A549 (cell line): ENCODE results near the gene RPLP1. TPM values are rescaled to one million over a fixed set of nuclear protein-coding genes. Genes with fewer than 3 reads are reported as not detected.

Experiments
- ATAC-seq, 2 experiments: fragments of 200-7000 bp in 1 of 2; fragments of >200 bp in 1 of 2; cut with Nextera tagmentation in 1 of 2; cut with Tn5 transposase in 1 of 2; 3 replicates each; pipeline versions ENCODE4 v1.8.0 to v1.9.1; 2018 to 2020; ENCODE audit warnings: mild to moderate bottlenecking in 1 of 2, moderate library complexity in 1 of 2
- CTCF ChIA-PET: fragments of 300-600 bp; sonication (Branson Sonifier 250); formaldehyde crosslinking; extraction: SDS; loops from one replicate; lab custom pipeline; 2021; ENCODE audit warnings: antibody characterized with exemption, inconsistent platforms; lab: Yijun Ruan, JAX
- POLR2A ChIA-PET: fragments of 350-600 bp; formaldehyde crosslinking; extraction: SDS; loops from one replicate; lab custom pipeline; 2021; ENCODE audit warnings: antibody characterized with exemption, inconsistent platforms; lab: Yijun Ruan, JAX
- DNase-seq, 2 experiments: peaks; one replicate each; pipeline versions ENCODE4 v3.0.0 to v3.0.0-alpha.2; 2011 to 2016; ENCODE audit warnings: low read depth in 1 of 2, low spot score in 1 of 2
- FAIRE-seq: peaks from 2 replicates; lab custom pipeline; 2011; peaks lifted over from hg19 to GRCh38; lab: Jason Lieb, UNC
- H3K27ac ChIP-seq, 2 experiments: fragments of >200 bp; sonication (Bioruptor Twin); formaldehyde crosslinking; 3 replicates each; pipeline ENCODE4 v1.5.1; 2016 to 2017
- H3K4me1 ChIP-seq: fragments of >200 bp; sonication (Bioruptor Twin); formaldehyde crosslinking; 3 replicates; pipeline ENCODE4 v1.6.1; 2016
- H3K4me2 ChIP-seq: fragments of >200 bp; sonication (Bioruptor Twin); formaldehyde crosslinking; 3 replicates; pipeline ENCODE4 v1.6.1; 2016
- H3K4me3 ChIP-seq: fragments of >200 bp; sonication (Bioruptor Twin); formaldehyde crosslinking; 3 replicates; pipeline ENCODE4 v1.5.1; 2016
- H3K9me3 ChIP-seq: fragments of >200 bp; sonication (Bioruptor Twin); formaldehyde crosslinking; 3 replicates; pipeline ENCODE4 v1.6.1; 2016
- CBX8 ChIP-seq: fragments of 200-600 bp; sonication (generic); IDR thresholded peaks from 2 replicates; pipeline ENCODE4 v1.6.1; 2016
- FOSL2 ChIP-seq, 2 experiments: fragments of 450-650 bp in 1 of 2; fragments of >200 bp in 1 of 2; sonication (Bioruptor Twin) in 1 of 2; formaldehyde crosslinking; IDR thresholded peaks; 2 replicates each; pipeline versions ENCODE4 v1.5.0 to v1.6.1; 2016 to 2020; ENCODE audit warnings: mild to moderate bottlenecking in 1 of 2, moderate library complexity in 1 of 2
- HES2 ChIP-seq: fragments of >200 bp; sonication (Bioruptor Twin); formaldehyde crosslinking; IDR thresholded peaks from 2 replicates; pipeline ENCODE4 v1.6.1; 2016
- HEYL ChIP-seq: fragments of 250-450 bp; sonication (Bioruptor Pico); IDR thresholded peaks from 2 replicates; pipeline ENCODE4 v1.8.0; 2021; ENCODE audit warnings: mild to moderate bottlenecking, moderate library complexity
- JUN ChIP-seq, 2 experiments: fragments of >200 bp; sonication (Bioruptor Twin); formaldehyde crosslinking; IDR thresholded peaks; 2 replicates in 1 of 2; 3 replicates in 1 of 2; pipeline ENCODE4 v1.6.1; 2016 to 2017
- KDM5A ChIP-seq: fragments of 200-600 bp; sonication (generic); IDR thresholded peaks from 2 replicates; pipeline ENCODE4 v1.6.1; 2016; ENCODE audit warnings: antibody characterized with exemption, mild to moderate bottlenecking
- MAFK ChIP-seq: fragments of 450-650 bp; IDR thresholded peaks from 2 replicates; pipeline ENCODE4 v1.6.1; 2014; ENCODE audit not compliant: partially characterized antibody
- POLR2A ChIP-seq: IDR thresholded peaks from 2 replicates; pipeline ENCODE4 v1.6.1; 2012; ENCODE audit warnings: mild to moderate bottlenecking, low read length
- RAD21 ChIP-seq, 2 experiments: fragments of >200 bp in 1 of 2; sonication (Bioruptor Twin) in 1 of 2; formaldehyde crosslinking in 1 of 2; IDR thresholded peaks in 1 of 2; conservative IDR thresholded peaks in 1 of 2; 2 replicates in 1 of 2; 3 replicates in 1 of 2; pipeline ENCODE4 v1.6.1; 2012 to 2018; ENCODE audit warnings: inconsistent platforms in 1 of 2
- RARB ChIP-seq: fragments of 250-450 bp; sonication (Bioruptor Pico); IDR thresholded peaks from 2 replicates; pipeline ENCODE4 v1.8.0; 2021; ENCODE audit warnings: mild to moderate bottlenecking, moderate library complexity
- RCOR1 ChIP-seq: fragments of 150-350 bp; IDR thresholded peaks from 2 replicates; pipeline ENCODE4 v1.6.1; 2014; ENCODE audit warnings: antibody characterized with exemption, low read length, low read depth
- SMC3 ChIP-seq: fragments of >200 bp; sonication (Bioruptor Twin); formaldehyde crosslinking; IDR thresholded peaks from 3 replicates; pipeline ENCODE4 v1.6.1; 2018; ENCODE audit warnings: inconsistent platforms
- TP53 ChIP-seq: fragments of 250-450 bp; sonication (Bioruptor Pico); IDR thresholded peaks from 2 replicates; pipeline ENCODE4 v1.5.0; 2021; ENCODE audit warnings: mild to moderate bottlenecking, moderate library complexity
- ZNF302 ChIP-seq: fragments of 250-450 bp; sonication (Bioruptor Pico); IDR thresholded peaks from 2 replicates; pipeline ENCODE4 v1.9.0; 2021; ENCODE audit warnings: inconsistent platforms, mild to moderate bottlenecking, moderate library complexity
- ZSCAN20 ChIP-seq: fragments of 250-450 bp; sonication (Bioruptor Pico); IDR thresholded peaks from 2 replicates; pipeline ENCODE4 v1.8.0; 2022; ENCODE audit warnings: mild to moderate bottlenecking, moderate library complexity
- WGBS: methylation state at CpG from one replicate; pipeline ENCODE4 v1.1.6; 2017; ENCODE audit errors: missing lambda C conversion rate; 5-methylcytosine and 5-hydroxymethylcytosine counted together
- polyA plus RNA-seq, 4 experiments: library from polyadenylated mRNA; depleted of rRNA in 3 of 4; stranded (reverse); fragments of >200 nt; fragmentation: RNase III in 1 of 4; extraction: RNeasy Plus Mini Kit Qiagen cat#74134 plus additional on column Dnase treatment in 1 of 4; gene quantifications; 2 replicates in 3 of 4; 3 replicates in 1 of 4; pipeline ENCODE4 v1.2.3, GENCODE V29; 2011 to 2017
- TF ChIP-seq, protein P1 (sequence below): fragments of 250-450 bp; sonication (Bioruptor Pico); IDR thresholded peaks from 2 replicates; pipeline ENCODE4 v1.5.0; 2020; ENCODE audit warnings: low read depth, mild to moderate bottlenecking, moderate library complexity
- TF ChIP-seq, protein P2 (sequence below): IDR thresholded peaks from 2 replicates; pipeline ENCODE4 v1.6.1; 2012
- TF ChIP-seq, protein P3 (sequence below): fragments of 150-350 bp; IDR thresholded peaks from 2 replicates; pipeline ENCODE4 v1.6.1; 2014; ENCODE audit warnings: low read depth, mild to moderate bottlenecking, low read length
- TF ChIP-seq, protein P4 (sequence below): fragments of >200 bp; sonication (Bioruptor Twin); formaldehyde crosslinking; IDR thresholded peaks from 3 replicates; pipeline ENCODE4 v1.5.1; 2016

Gene RPLP1
- polyA plus RNA-seq, 2 of the 4 experiments (the other 2 are of a cell fraction): 1,245 to 4,104 TPM

GRCh38 chr15:69405110-69405509 lies 47.5 kb upstream of the RPLP1 start:
- no peak overlapping the region for H3K4me3 ChIP-seq

DNA sequence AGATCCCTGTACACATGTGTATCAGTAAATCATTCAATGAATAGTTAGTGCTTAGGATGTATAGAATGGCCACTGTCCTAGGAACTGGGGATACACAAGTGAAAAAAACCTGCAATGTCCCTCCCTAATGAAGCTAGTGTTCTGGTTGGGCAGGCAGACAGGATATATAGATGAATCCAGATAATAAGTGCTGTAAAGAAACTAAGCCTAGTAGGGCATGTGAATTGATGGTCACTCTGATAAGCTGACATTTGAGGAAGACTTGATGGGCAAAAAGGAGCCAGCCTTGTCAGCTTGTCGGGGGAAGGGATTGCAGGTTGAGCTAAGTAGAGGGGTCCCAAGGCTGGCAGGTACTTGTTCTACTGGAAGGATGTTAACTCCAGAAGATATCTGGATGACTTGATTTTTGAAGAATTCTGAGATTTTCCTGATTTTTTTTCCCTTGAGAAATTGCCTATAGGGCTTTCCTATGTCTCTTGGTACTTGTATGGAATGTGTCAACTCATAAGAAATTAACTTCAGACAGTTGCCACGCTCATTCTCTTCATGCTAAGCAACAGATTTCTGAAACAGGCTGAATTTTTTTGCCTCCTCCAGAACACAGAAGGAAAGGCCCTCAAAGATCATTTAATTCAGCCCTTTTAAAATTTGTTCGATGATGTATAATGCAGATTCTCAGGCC lies 44.8 kb upstream of the RPLP1 start:
- ChIA-PET POLR2A (no interaction called here), CTCF (interaction anchor here (1.2 to 8.5 kb wide), 4 partner anchors 13 to 376 kb away, joined by 3 to 87 read pairs (median 44); no protein-coding TSS in a partner anchor)
- H3K27ac ChIP-seq: no peak overlapping the region
- H3K4me3 ChIP-seq: no peak overlapping the region
- ATAC-seq: no peak
- no peaks in the 10 kb centered on the region for H3K9me3 ChIP-seq
- no peak overlapping the region for H3K4me2 ChIP-seq
- FAIRE-seq: no peak
- no peak for TF ChIP-seq ZSCAN20 (CRISPR knock-in tag)
- H3K4me1 ChIP-seq: peaks cover 21% of the 10 kb centered on the region; the same call in 2 of the 3 replicates
- WGBS: 87% methylated on average over 3 of the region's 3 CpGs
- no peak for DNase-seq

More at GRCh38 chr15:69405110-69405509, 47.5 kb upstream of the RPLP1 start:
- TF ChIP-seq JUN (IDR thresholded peaks at IDR 0.05) (no peak), MAFK (peak; percentile 64)
- TF ChIP-seq, all 56 proteins: peak for 1
- Histone ChIP-seq H3K27ac (no peak overlapping the region), H3K4me2 (no peak overlapping the region), H3K4me1 (peaks cover 5% of the 10 kb centered on the region; the same call in 2 of the 3 replicates), H3K9me3 (no peaks in the 10 kb centered on the region)
- ChIA-PET POLR2A (no interaction called here), CTCF (interaction anchor here (0.8 to 6.9 kb wide), 5 partner anchors 9 to 387 kb away, joined by 3 to 86 read pairs (median 4); partner anchors contain the start of gene KIF23)
- ATAC-seq (no peak), FAIRE-seq (no peak), DNase-seq (no peak)
- WGBS: 62% methylated on average over 3 of the region's 3 CpGs

- ATAC-seq: no peak
- DNase-seq: no peak
- POLR2A ChIA-PET: no interaction called here
- Histone ChIP-seq H3K9me3 (no peaks in the 10 kb centered on the region), H3K4me2 (no peak overlapping the region), H3K4me1 (peaks cover 27% of the 10 kb centered on the region; the same call in 2 of the 3 replicates)
- WGBS: 70% methylated on average over 3 of the region's 3 CpGs
- CTCF ChIA-PET: interaction anchor here (1.4 to 8.5 kb wide), 3 partner anchors 14 to 377 kb away, joined by 3 to 87 read pairs (median 86); no protein-coding TSS in a partner anchor
- TF ChIP-seq, protein P1, sequence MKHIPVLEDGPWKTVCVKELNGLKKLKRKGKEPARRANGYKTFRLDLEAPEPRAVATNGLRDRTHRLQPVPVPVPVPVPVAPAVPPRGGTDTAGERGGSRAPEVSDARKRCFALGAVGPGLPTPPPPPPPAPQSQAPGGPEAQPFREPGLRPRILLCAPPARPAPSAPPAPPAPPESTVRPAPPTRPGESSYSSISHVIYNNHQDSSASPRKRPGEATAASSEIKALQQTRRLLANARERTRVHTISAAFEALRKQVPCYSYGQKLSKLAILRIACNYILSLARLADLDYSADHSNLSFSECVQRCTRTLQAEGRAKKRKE: no peak
- no peak for TF ChIP-seq HEYL
- no peak for TF ChIP-seq POLR2A
- no peak for TF ChIP-seq KDM5A
- TF ChIP-seq, protein P2, sequence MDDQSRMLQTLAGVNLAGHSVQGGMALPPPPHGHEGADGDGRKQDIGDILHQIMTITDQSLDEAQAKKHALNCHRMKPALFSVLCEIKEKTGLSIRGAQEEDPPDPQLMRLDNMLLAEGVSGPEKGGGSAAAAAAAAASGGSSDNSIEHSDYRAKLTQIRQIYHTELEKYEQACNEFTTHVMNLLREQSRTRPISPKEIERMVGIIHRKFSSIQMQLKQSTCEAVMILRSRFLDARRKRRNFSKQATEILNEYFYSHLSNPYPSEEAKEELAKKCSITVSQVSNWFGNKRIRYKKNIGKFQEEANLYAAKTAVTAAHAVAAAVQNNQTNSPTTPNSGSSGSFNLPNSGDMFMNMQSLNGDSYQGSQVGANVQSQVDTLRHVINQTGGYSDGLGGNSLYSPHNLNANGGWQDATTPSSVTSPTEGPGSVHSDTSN: no peak
- TF ChIP-seq, protein P3, sequence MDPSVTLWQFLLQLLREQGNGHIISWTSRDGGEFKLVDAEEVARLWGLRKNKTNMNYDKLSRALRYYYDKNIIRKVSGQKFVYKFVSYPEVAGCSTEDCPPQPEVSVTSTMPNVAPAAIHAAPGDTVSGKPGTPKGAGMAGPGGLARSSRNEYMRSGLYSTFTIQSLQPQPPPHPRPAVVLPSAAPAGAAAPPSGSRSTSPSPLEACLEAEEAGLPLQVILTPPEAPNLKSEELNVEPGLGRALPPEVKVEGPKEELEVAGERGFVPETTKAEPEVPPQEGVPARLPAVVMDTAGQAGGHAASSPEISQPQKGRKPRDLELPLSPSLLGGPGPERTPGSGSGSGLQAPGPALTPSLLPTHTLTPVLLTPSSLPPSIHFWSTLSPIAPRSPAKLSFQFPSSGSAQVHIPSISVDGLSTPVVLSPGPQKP: no peak
- no peak for TF ChIP-seq HES2
- no peak for TF ChIP-seq RARB
- no peak for TF ChIP-seq FOSL2 (IDR thresholded peaks at IDR 0.05)
- no peak for TF ChIP-seq FOSL2 (CRISPR knock-in tag; IDR thresholded peaks at IDR 0.05)
- no peak for TF ChIP-seq TP53 (CRISPR knock-in tag)
- TF ChIP-seq, all 56 proteins: peak for 0
- Histone ChIP-seq H3K27ac (no peak overlapping the region), H3K4me3 (no peak overlapping the region)
- no peak for FAIRE-seq
Measured at GRCh38 chr15:69408841-69409240, 43.8 kb upstream of the RPLP1 start.

DNA sequence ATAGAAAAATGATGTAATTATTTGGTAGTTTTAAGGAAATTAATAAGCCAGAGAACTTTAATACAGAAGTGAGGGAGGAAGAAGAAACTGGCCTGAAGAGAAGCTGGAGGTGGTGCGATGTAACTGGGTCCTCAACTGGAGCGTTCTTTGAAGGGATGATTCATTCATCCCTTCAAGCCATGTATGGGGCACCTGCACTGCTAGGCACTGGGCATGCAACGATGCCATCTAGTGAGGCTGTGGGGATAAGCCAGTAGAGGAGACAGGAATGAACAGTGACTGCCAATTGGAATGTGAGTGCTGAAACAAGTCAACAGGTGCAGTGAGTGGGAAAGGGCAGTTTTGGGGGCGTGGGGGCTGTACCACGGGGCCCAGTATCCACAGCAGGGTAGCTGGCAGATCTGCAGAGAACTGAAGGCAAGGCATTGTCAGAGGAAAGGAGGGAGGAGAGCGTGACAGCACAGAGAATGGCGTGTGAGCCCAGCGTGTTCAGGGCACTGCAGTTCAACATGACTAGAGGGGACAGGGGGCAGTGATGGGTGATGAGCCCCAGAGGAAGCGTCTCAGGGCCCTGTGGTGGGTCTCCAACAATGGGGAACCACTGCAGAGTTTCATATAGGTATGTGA lies 42.3 kb upstream of the RPLP1 start:
- ATAC-seq (peak; percentile 31 to 32; a peak in 4 of 6 replicates), DNase-seq (peak; percentile 71 to 84), FAIRE-seq (no peak)
- ChIA-PET CTCF (interaction anchor here (0.7 to 8.5 kb wide), 18 partner anchors 11 to 376 kb away, joined by 3 to 87 read pairs (median 4); no protein-coding TSS in a partner anchor), POLR2A (no interaction called here)
- 54% methylated on average over 9 of the region's 9 CpGs for WGBS
- TF ChIP-seq CBX8 (no peak), POLR2A (no peak), RCOR1 (no peak), JUN (IDR thresholded peaks at IDR 0.05) (no peak), FOSL2 (IDR thresholded peaks at IDR 0.05) (0 out of 2 replicates have a peak, but pooled peaks have one; percentile 12), FOSL2 (CRISPR knock-in tag; IDR thresholded peaks at IDR 0.05) (peak; percentile 40; the same call in 1 of the 2 replicates), RAD21 (conservative IDR thresholded peaks at IDR 0.05 in 1 of 2, IDR thresholded peaks at IDR 0.05 in 1 of 2) (peak; percentile 65 to 75), ZNF302 (CRISPR knock-in tag) (no peak), SMC3 (peak; percentile 42; the same call in 1 of the 3 replicates)
- TF ChIP-seq, protein P4, sequence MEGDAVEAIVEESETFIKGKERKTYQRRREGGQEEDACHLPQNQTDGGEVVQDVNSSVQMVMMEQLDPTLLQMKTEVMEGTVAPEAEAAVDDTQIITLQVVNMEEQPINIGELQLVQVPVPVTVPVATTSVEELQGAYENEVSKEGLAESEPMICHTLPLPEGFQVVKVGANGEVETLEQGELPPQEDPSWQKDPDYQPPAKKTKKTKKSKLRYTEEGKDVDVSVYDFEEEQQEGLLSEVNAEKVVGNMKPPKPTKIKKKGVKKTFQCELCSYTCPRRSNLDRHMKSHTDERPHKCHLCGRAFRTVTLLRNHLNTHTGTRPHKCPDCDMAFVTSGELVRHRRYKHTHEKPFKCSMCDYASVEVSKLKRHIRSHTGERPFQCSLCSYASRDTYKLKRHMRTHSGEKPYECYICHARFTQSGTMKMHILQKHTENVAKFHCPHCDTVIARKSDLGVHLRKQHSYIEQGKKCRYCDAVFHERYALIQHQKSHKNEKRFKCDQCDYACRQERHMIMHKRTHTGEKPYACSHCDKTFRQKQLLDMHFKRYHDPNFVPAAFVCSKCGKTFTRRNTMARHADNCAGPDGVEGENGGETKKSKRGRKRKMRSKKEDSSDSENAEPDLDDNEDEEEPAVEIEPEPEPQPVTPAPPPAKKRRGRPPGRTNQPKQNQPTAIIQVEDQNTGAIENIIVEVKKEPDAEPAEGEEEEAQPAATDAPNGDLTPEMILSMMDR: peak; percentile 56
- Histone ChIP-seq H3K4me1 (peaks cover 27% of the 10 kb centered on the region; the same call in 2 of the 3 replicates), H3K4me2 (no peak overlapping the region), H3K27ac (no peak overlapping the region), H3K9me3 (no peaks in the 10 kb centered on the region), H3K4me3 (no peak overlapping the region)
